Neural progenitor cell (in vitro differentiated cells): ENCODE results near the gene EEF2K.

Experiments used
- EZH2phosphoT487 ChIP-seq: fragments of 200-600 bp; sonication (generic); IDR thresholded peaks from 2 replicates; pipeline ENCODE4 v1.6.1; 2017; ENCODE audit warnings: antibody characterized with exemption
- TF ChIP-seq, protein P1 (sequence below): fragments of 200-600 bp; sonication (generic); IDR thresholded peaks from 2 replicates; pipeline ENCODE4 v1.5.1; 2017; ENCODE audit warnings: antibody characterized with exemption, mild to moderate bottlenecking

DNA sequence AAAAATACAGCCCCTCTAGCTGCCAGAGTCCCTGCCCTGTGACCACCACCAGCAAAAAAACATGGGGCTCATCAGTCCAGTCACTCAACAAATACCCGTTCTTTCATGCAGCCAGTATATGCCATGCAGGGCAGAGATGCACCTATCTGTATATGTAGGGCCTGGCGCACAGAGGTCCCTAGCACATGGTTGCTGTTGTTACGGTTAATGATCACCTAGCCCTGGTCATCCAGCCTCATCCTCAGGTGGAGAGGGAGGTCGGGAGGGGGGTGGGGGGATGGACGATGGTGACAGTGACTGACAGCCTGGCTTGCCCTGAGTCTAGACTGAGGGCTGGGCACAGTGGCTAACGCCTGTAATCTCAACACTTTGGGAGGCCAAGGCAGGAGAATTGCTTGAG, 42.3 kb upstream of the EEF2K start:
- TF ChIP-seq, protein P1, sequence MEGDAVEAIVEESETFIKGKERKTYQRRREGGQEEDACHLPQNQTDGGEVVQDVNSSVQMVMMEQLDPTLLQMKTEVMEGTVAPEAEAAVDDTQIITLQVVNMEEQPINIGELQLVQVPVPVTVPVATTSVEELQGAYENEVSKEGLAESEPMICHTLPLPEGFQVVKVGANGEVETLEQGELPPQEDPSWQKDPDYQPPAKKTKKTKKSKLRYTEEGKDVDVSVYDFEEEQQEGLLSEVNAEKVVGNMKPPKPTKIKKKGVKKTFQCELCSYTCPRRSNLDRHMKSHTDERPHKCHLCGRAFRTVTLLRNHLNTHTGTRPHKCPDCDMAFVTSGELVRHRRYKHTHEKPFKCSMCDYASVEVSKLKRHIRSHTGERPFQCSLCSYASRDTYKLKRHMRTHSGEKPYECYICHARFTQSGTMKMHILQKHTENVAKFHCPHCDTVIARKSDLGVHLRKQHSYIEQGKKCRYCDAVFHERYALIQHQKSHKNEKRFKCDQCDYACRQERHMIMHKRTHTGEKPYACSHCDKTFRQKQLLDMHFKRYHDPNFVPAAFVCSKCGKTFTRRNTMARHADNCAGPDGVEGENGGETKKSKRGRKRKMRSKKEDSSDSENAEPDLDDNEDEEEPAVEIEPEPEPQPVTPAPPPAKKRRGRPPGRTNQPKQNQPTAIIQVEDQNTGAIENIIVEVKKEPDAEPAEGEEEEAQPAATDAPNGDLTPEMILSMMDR, result no peak
- TF ChIP-seq EZH2phosphoT487, result no peak
